SK-N-DZ (cell line): ENCODE data around the gene CTAG1A.
"Not testable (repeated sequence)": the region's sequence is repeated elsewhere in the genome, so short reads cannot be mapped to it uniquely, and the experiment has no call there.

Source experiments
- DNase-seq: peaks from one replicate; pipeline ENCODE4 v3.0.0-alpha.2; 2015; ENCODE audit warnings: low spot score

CTAG1A gene

DNA sequence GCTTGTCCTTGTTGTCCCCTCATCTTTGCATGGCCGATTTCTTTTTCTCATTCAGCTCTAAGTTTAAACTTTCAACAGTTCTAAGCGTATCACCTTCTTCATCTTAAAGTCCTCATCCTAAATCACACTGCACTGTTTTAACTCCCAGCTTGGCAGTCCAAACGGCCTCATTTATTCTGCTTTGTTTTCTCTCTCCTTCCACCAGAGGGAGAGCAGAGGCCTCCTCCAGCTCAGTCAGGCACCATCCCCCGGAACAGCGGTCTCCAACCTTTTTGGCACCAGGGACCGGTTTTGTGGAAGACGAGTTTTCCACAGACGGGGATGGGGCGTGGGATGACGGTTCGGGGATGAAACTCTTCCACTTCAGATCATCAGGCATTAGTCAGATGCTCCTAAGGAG is 14.6 kb upstream of the CTAG1A start:
- DNase-seq: not testable (repeated sequence)

- DNase-seq: not testable (repeated sequence)
Measured at GRCh38 chrX:154573061-154573460, 11.9 kb upstream of the CTAG1A start.

DNA sequence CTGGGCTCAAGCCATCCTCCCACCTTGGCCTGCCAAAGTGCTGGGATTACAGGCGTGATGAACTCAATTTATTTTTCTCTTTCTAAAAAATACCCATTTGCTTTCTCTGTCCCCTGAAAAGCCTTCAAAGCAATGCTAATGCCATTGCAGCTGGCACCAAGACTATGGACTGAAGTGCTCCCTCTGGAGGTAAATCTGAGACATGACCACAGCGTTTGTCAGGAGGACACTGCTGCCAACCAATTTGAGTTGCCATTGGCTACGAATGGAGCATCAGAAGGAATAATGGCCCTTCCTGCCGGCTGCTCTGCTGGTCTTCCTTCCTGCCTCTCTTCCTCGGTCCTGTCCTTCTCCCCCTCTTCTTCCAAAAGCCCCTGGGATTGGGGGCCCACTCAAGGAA is 9.9 kb upstream of the CTAG1A start:
- DNase-seq: not testable (repeated sequence)

DNA sequence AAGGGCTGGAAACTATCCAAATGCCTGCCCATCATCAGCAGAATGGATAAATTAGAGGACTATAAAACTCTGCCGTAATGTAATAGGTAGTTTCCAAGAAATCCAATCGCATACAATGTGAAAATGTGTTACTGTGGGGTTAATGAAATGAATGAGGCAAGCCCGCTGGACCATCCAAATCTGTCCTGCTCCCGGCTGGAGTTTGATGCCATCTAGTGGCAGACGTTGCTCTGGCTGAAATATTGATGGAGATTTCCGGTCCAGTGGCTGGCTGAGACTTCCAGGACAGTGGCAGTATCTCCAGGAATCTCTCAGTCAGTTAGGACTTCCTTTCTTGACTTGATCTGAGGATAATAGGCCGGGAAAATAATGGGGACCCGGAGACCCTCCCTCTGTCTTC is 1.9 kb upstream of the CTAG1A start:
- DNase-seq: not testable (repeated sequence)

GRCh38 chrX:154590415-154590814 is 5.5 kb downstream of the CTAG1A start:
- DNase-seq: not testable (repeated sequence)

DNA sequence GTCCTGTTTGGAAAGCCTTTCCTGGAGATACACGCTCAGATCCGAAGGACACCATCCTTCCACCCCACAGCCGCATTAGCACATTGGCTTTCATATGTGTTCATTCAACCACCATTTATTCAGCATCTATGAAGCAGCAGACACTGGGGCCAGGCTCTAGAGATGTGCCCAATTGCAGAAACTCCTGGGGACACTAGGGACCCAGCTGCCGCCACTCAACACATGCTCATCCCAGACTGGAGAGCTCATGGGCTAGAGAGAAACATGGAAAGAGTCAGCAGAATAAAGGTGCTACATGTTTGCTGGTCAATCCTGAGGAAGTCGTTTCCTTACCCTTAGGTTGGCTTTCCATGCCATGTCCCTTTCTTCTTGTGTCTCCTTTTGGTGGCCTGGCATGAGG is 7.6 kb downstream of the CTAG1A start:
- no peak for DNase-seq

DNA sequence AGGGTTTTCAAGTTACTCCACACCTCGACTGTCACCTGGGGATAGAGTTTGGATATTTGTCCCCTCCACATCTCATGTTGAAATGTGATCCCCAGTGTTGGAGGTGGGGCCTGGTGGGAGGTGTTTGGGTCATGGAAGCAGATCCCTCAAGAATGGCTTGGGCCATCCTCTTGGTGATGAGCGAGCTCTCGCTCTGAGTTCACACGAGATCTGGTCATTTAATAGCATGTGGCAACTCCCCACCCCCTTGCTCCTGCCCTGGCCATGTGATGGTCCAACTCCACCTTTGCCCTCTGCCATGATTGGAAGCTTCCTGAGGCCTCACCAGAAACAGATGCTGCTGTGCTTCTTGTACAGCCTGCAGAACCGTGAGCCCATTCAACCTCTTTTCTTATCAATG is 8.3 kb downstream of the CTAG1A start:
- DNase-seq: no peak

- no peak for DNase-seq
Measured at GRCh38 chrX:154594491-154594890, 9.6 kb downstream of the CTAG1A start.

DNA sequence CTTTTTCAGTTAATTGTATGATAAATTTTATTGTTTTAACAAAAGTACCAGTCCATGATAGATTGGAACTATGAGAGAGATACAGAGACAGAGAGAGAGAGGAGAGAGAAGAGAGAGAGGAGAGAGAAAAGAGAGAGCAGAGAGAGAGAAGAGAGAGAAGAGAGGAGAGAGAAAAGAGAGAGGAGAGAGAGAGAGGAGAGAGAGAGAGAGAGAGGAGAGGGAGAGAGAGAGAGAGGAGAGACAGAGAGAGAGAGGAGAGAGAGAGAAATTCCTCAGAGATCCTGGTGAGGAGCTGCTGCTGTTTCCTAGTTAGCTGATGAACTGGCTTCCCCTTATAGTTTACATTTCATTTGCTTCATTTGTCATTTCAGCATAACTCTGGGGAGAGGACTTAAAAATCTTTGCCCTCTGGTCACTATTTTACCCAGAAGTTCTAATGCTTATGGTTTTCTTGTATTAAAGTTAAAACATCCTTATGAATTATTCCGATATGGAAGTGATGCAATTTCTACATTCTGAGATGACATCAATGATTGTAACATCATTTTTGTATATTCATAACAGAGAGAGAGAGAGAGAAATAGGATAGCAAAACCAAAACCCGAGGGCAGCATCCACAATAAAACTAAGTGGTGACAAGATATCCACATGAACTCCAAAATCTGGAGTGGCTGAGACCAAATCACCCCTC is 10.8 kb downstream of the CTAG1A start:
- no peak for DNase-seq

DNA sequence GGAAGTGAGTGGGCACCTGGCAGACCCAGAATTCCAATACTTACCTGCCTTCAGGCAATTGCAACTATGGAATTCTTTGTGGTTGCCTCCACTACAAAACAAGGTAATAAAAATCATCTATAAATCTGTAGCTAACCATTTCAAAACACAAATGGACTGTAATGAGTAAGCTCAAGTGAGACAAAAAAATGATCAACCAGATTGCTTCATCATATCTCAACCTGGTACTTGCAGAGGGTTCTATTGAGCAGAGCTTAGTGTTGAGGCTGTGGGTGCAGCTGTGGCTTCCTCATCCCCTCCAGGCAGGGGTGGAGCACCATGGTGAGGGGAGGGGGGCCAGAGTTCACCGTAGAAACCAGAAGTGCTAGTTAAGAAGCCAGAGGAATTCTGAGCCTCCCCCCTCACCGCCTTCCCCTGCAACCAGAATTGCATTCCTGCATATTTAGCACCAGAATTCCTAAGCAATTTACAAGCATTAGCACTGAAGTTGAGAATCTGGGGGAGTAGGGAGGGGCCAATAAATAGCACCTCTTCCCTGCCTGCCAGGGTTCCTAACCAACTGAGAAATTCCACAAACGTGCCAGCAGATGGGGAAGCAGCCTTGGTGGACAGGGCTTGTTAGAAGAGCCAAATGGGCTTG is 11.5 kb downstream of the CTAG1A start:
- no peak for DNase-seq

DNA sequence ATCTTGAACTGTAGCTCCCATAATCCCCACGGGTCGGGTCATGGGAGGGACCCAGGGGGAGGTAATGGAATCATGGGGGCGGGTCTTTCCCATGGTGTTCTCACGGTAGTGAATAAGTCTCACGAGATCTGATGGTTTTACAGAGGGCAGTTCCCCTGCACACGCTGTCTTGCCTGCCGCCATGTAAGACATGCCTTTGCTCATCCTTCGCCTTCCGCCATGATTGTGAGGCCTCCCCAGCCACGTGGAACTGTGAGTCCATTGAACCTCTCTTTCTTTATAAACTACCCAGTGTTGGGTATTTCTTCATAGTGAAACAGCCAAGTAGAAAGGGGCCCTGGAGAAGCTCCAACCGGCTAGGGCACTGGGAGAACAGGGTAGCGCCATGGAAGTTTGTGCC is 12.3 kb downstream of the CTAG1A start:
- DNase-seq: no peak

DNA sequence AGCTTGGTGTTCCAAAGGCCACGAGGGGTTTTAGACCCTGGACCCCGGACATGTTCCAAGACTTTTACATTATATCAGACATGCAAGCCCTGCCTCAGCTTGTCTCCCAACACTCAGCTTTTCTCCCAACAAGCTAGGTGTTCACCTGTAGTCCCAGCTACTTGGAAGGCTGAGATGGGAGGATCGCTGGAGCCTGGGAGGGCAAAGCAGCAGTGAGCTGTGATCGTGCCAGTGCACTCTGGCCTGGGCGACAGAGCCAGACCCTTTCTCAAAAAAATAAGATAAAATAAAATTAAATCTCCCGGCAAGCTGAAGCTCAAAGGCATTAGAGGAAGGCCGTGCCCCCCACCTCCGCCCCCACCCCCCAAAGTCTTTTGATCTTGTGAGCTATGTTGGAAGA is 13.7 kb downstream of the CTAG1A start:
- peak; percentile 26 for DNase-seq

GRCh38 chrX:154599531-154599930 is 14.6 kb downstream of the CTAG1A start:
- DNase-seq: no peak

- DNase-seq: no peak
Measured at GRCh38 chrX:154600759-154601374, 15.9 kb downstream of the CTAG1A start.

GRCh38 chrX:154602226-154602625 is 17.3 kb downstream of the CTAG1A start:
- no peak for DNase-seq

DNA sequence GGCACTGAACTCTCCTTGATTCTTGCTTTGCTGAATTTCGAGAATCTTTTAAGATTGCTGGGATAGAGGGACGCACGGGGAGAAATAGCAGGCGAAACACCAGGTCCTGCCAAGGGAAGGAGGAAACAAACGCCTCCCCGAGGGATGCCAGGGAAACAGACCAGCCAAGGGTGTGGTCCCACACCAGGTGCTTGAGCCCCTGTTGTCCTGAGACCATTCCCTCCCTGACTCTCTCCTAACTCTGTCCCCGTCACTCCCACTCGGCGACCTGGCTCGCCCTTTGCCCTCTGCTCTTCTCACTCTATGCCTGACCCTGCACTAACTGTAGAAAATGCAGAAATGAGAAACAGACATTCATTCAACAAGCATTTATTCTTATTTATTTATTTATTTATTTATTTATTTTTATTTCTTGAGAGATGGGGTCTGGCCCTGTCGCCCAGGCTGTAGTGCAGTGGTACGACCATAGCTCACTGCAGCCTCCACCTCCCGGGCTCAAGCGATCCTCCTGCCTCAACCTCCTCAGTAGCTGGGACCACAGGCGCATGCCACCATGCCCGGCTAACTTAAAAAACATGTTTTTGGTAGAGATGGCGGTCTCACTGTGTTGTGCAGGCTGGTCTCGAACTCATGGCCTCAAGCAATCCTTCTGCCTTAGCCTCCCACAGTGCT is 18.0 kb downstream of the CTAG1A start:
- DNase-seq: no peak

GRCh38 chrX:154603438-154604430 is 18.8 kb downstream of the CTAG1A start:
- DNase-seq: no peak

DNA sequence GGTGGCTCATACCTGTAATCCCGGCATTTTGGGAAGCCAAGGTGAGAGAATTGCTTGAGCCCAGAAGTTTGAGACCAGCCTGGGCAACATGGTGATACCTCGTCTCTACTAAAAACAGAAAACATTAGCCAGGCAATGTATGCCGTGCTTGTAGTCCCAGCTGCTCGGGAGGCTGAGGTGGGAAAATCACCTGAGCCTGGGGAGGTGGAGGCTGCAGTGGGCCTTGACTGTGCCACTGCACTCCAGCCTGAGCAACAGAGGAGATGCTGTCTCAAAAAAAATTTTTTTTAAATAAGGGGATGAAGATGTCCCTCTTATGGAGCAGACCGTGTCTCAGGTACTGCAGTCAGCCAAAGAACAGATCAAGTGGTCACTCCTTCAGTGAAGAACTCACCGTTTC is 20.6 kb downstream of the CTAG1A start:
- DNase-seq: no peak

DNA sequence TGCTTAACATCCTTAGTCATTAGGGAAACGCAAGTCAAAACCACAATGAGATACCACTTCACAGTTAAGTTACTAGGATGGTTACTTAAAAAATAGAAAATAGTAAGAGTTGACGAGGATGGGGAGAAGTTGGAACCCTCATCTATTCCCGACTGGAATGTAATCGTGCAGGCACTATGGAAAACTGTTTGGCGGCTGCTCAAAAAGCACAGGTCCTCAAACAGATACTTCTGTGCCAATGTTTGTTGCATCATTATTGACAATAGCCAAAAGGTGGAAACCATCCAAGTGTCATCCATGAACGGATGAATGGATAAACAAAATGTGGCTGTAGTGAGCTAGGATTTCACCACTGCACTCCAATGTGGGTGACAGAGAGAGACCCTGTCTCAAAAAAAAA is 22.4 kb downstream of the CTAG1A start:
- DNase-seq: no peak

DNA sequence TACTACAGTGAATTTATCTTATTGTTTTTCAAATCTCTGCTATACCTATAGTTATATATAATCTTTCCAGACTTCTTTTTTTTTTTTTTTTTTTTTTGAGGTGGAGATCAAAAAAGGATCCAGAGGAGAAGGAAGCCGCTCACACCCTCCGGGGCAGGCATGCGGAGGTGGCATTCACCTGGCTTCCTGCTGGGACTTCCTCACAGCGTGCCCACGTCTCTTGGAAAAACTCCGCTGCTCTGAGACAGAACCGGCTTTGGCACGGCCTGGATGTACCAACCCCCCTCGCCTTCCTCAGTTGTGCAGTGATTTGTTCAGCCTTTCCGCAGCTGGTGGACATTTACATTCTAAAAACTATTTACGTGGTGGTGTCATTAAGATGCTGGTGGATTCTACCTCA is 23.0 kb downstream of the CTAG1A start:
- DNase-seq: not testable (repeated sequence)

- DNase-seq: not testable (repeated sequence)
Measured at GRCh38 chrX:154608823-154609222, 23.9 kb downstream of the CTAG1A start.
